ENCODE results near the gene MLIP. TPM values are rescaled to one million over a fixed set of nuclear protein-coding genes. Genes with fewer than 3 reads are reported as not detected.

The MLIP gene
- total RNA-seq, 4 donors from 2014 or later, result 0.64 to 4.3 (median 2.5) TPM

GRCh38 chr6:54125493-54125892, 14.2 kb downstream of the MLIP start:
- no peak overlapping the region for H3K4me3 ChIP-seq
- TF ChIP-seq, protein P1, sequence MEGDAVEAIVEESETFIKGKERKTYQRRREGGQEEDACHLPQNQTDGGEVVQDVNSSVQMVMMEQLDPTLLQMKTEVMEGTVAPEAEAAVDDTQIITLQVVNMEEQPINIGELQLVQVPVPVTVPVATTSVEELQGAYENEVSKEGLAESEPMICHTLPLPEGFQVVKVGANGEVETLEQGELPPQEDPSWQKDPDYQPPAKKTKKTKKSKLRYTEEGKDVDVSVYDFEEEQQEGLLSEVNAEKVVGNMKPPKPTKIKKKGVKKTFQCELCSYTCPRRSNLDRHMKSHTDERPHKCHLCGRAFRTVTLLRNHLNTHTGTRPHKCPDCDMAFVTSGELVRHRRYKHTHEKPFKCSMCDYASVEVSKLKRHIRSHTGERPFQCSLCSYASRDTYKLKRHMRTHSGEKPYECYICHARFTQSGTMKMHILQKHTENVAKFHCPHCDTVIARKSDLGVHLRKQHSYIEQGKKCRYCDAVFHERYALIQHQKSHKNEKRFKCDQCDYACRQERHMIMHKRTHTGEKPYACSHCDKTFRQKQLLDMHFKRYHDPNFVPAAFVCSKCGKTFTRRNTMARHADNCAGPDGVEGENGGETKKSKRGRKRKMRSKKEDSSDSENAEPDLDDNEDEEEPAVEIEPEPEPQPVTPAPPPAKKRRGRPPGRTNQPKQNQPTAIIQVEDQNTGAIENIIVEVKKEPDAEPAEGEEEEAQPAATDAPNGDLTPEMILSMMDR (IDR thresholded peaks at IDR 0.05), result no peak
- TF ChIP-seq POLR2A (IDR thresholded peaks at IDR 0.05), result no peak
- intact Hi-C loops (cut with DNase I), result no loop called here
- 65 to 69% methylated on average over 5 of the region's 5 CpGs for WGBS, 2 donors
- no peaks in the 10 kb centered on the region for H3K4me1 ChIP-seq
- no peaks in the 10 kb centered on the region for H3K27me3 ChIP-seq
- no peaks in the 10 kb centered on the region for H3K9me3 ChIP-seq
- DNase-seq, result no peak
- no peaks in the 10 kb centered on the region for H3K36me3 ChIP-seq
- H3K27ac ChIP-seq, result no peak overlapping the region

- intact Hi-C loops (cut with DNase I), result no loop called here
- TF ChIP-seq POLR2A (IDR thresholded peaks at IDR 0.05), result no peak
- TF ChIP-seq, protein P1 (IDR thresholded peaks at IDR 0.05), result no peak
- Histone ChIP-seq H3K4me3 (no peak overlapping the region), H3K4me1 (no peaks in the 10 kb centered on the region), H3K9me3 (no peaks in the 10 kb centered on the region), H3K36me3 (no peaks in the 10 kb centered on the region), H3K27ac (no peak overlapping the region), H3K27me3 (no peaks in the 10 kb centered on the region)
- WGBS, 2 donors, result 75 to 89% methylated on average over 3 of the region's 3 CpGs
- no peak for DNase-seq
These were observed 18.9 kb downstream of the MLIP start for GRCh38 chr6:54130179-54130578.

DNA sequence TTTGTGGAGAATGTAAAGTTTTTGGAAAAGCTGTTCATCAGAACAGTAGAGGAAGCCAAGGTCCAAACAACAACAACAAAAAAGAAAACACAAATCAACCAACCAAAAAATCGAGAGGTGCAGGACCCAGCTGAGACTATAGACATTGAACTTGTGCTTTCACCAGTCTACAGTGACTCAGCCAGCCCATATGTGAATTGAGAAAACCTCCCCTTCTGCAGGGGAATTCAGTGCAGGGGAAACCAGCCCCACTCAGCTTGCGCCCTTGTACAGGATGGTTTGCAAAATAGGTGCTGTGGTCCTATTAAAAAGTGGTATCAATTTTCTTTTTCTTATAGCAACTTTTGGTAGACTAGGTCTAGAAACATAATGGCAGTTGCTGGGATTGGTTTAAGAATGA, 21.3 kb downstream of the MLIP start:
- no peak overlapping the region for H3K4me3 ChIP-seq
- TF ChIP-seq POLR2A (IDR thresholded peaks at IDR 0.05), result no peak
- TF ChIP-seq, protein P1 (IDR thresholded peaks at IDR 0.05), result no peak
- intact Hi-C loops (cut with DNase I), result no loop called here
- no peaks in the 10 kb centered on the region for H3K27me3 ChIP-seq
- H3K9me3 ChIP-seq, result no peaks in the 10 kb centered on the region
- 78 to 82% methylated on average over 2 of the region's 2 CpGs for WGBS, 2 donors
- no peak overlapping the region for H3K27ac ChIP-seq
- H3K36me3 ChIP-seq, result no peaks in the 10 kb centered on the region
- H3K4me1 ChIP-seq, result peaks cover 0 to 10% (median 4%) of the 10 kb centered on the region in 3 donors
- DNase-seq, result no peak

- no peak overlapping the region for H3K27ac ChIP-seq
- no peaks in the 10 kb centered on the region for H3K9me3 ChIP-seq
- peaks cover 0 to 10% (median 4%) of the 10 kb centered on the region in 3 donors for H3K4me1 ChIP-seq
- TF ChIP-seq POLR2A (IDR thresholded peaks at IDR 0.05), result no peak
- TF ChIP-seq, protein P1 (IDR thresholded peaks at IDR 0.05), result no peak
- no peak overlapping the region for H3K4me3 ChIP-seq
- WGBS, 2 donors, result 96 to 98% methylated on average over 3 of the region's 3 CpGs
- H3K36me3 ChIP-seq, result no peaks in the 10 kb centered on the region
- DNase-seq, result no peak
- no peaks in the 10 kb centered on the region for H3K27me3 ChIP-seq
- intact Hi-C loops (cut with DNase I), result no loop called here
These were observed 21.9 kb downstream of the MLIP start for GRCh38 chr6:54133186-54133585.

DNA sequence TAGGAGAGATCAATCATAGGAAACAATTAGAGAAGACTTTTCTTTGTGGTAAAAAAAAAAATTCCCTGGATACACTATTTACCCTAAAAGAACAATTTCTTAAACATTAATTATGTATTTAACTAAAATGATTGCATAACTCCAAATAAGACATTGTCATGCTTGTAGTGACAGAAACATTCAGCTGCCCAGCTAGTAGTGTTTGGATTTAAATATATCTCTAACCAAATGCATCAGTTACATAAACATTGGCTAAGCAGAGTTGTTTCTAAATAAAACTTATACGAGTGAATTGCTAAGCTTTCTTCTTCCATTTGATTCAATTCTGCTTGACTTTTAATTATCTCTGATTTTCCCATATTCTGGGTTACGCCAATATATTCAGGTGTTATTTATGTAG, 23.7 kb downstream of the MLIP start:
- H3K27me3 ChIP-seq, result no peaks in the 10 kb centered on the region
- H3K9me3 ChIP-seq, result no peaks in the 10 kb centered on the region
- no peak for DNase-seq
- WGBS, 2 donors, result 70 to 78% methylated on average over 2 of the region's 2 CpGs
- TF ChIP-seq, protein P1 (IDR thresholded peaks at IDR 0.05), result no peak
- no peak for TF ChIP-seq POLR2A (IDR thresholded peaks at IDR 0.05)
- H3K4me1 ChIP-seq, result peaks cover 0 to 10% (median 4%) of the 10 kb centered on the region in 3 donors
- intact Hi-C loops (cut with DNase I), result no loop called here
- no peak overlapping the region for H3K4me3 ChIP-seq
- H3K27ac ChIP-seq, result no peak overlapping the region
- H3K36me3 ChIP-seq, result no peaks in the 10 kb centered on the region
